Stimulated activated CD4-positive, alpha-beta T cell treated with anti-CD3 and anti-CD28 coated beads, Interleukin-4, amount 100 ng/mL, for 1 hour (primary cell): ENCODE measurements around the gene DIDO1.

ENCODE experiments used
- DNase-seq: peaks from one replicate; pipeline ENCODE4 v3.0.0-alpha.2; 2020

The DIDO1 gene

GRCh38 chr20:62907384-62908317, 18.7 kb downstream of the DIDO1 start:
- peak; percentile 36 for DNase-seq

- no peak for DNase-seq
These were observed 19.5 kb downstream of the DIDO1 start for GRCh38 chr20:62906647-62907375.

- DNase-seq = no peak
These were observed 20.1 kb downstream of the DIDO1 start for GRCh38 chr20:62906209-62906608.

GRCh38 chr20:62905536-62906117, 20.7 kb downstream of the DIDO1 start:
- DNase-seq = no peak

- no peak for DNase-seq
These were observed 23.2 kb downstream of the DIDO1 start for GRCh38 chr20:62902926-62903615.

- DNase-seq = no peak
These were observed 24.4 kb downstream of the DIDO1 start for GRCh38 chr20:62901891-62902290.

- no peak for DNase-seq
These were observed 25.4 kb downstream of the DIDO1 start for GRCh38 chr20:62900692-62901584.

- peak; percentile 73 for DNase-seq
These were observed 26.1 kb downstream of the DIDO1 start for GRCh38 chr20:62900052-62900691.

- no peak for DNase-seq
These were observed 26.7 kb downstream of the DIDO1 start for GRCh38 chr20:62899633-62900051.

GRCh38 chr20:62898970-62899632, 27.2 kb downstream of the DIDO1 start:
- DNase-seq = peak; percentile 39

- no peak for DNase-seq
These were observed 28.0 kb downstream of the DIDO1 start for GRCh38 chr20:62898093-62898964.

- no peak for DNase-seq
These were observed 28.6 kb downstream of the DIDO1 start for GRCh38 chr20:62897666-62898065.

- no peak for DNase-seq
These were observed 29.8 kb downstream of the DIDO1 start for GRCh38 chr20:62896526-62896925.

GRCh38 chr20:62895539-62895938, 30.8 kb downstream of the DIDO1 start:
- DNase-seq = no peak

- no peak for DNase-seq
These were observed 32.0 kb downstream of the DIDO1 start for GRCh38 chr20:62894261-62894660.

- no peak for DNase-seq
These were observed 32.6 kb downstream of the DIDO1 start for GRCh38 chr20:62893700-62894099.

- DNase-seq = peak; percentile 22
These were observed 33.7 kb downstream of the DIDO1 start for GRCh38 chr20:62892348-62893304.

- peak; percentile 26 for DNase-seq
These were observed 35.2 kb downstream of the DIDO1 start for GRCh38 chr20:62891111-62891510.

- no peak for DNase-seq
These were observed 35.9 kb downstream of the DIDO1 start for GRCh38 chr20:62890444-62890843.
